Osteoblast (primary cell): ENCODE measurements around the gene RPL36. TPM values are rescaled to one million over a fixed set of nuclear protein-coding genes. Genes with fewer than 3 reads are reported as not detected.

Experiments used
- DNase-seq: peaks from one replicate; pipeline ENCODE4 v3.0.0; 2011; ENCODE audit warnings: low spot score, mixed read lengths; ENCODE audit not compliant: insufficient read length; ENCODE audit errors: missing footprints
- H2AFZ ChIP-seq: 2 replicates; pipeline ENCODE4 v1.6.0; 2011; ENCODE audit warnings: mild to moderate bottlenecking, low read length
- H3K27ac ChIP-seq: 2 replicates; pipeline ENCODE4 v1.5.1; 2011; ENCODE audit warnings: mild to moderate bottlenecking, low read depth, low read length, moderate library complexity
- H3K27me3 ChIP-seq: 2 replicates; pipeline ENCODE4 v1.6.0; 2012; ENCODE audit warnings: mild to moderate bottlenecking, control low read depth, inconsistent platforms, low read length, moderate library complexity; ENCODE audit not compliant: insufficient read depth
- H3K36me3 ChIP-seq: 2 replicates; pipeline ENCODE4 v1.5.1; 2011; ENCODE audit warnings: mild to moderate bottlenecking, low read length, control low read depth, moderate library complexity; ENCODE audit not compliant: insufficient read depth
- H3K4me1 ChIP-seq: 2 replicates; pipeline ENCODE4 v1.5.1; 2011; ENCODE audit warnings: mild to moderate bottlenecking, low read length, control low read depth, moderate library complexity; ENCODE audit not compliant: insufficient read depth
- H3K4me2 ChIP-seq: 2 replicates; pipeline ENCODE4 v1.6.0; 2011; ENCODE audit warnings: mild to moderate bottlenecking, low read length; ENCODE audit not compliant: insufficient read depth
- H3K4me3 ChIP-seq: fragments of 200-600 bp; sonication (generic); 3 replicates; pipeline ENCODE4 v1.5.1; 2012; ENCODE audit warnings: mild to moderate bottlenecking, low read length, inconsistent platforms; ENCODE audit not compliant: insufficient read depth
- H3K79me2 ChIP-seq: 2 replicates; pipeline ENCODE4 v1.6.0; 2012; ENCODE audit warnings: mild to moderate bottlenecking, low read length, control low read depth, inconsistent platforms; ENCODE audit not compliant: insufficient read depth
- H3K9me3 ChIP-seq: 2 replicates; pipeline ENCODE4 v1.5.1; 2011; ENCODE audit warnings: low read depth, low read length, control low read depth
- H4K20me1 ChIP-seq: 2 replicates; pipeline ENCODE4 v1.6.0; 2012; ENCODE audit warnings: mild to moderate bottlenecking, low read length, control low read depth; ENCODE audit not compliant: insufficient read depth
- CTCF ChIP-seq: IDR thresholded peaks from 2 replicates; pipeline ENCODE4 v1.5.1; 2011; ENCODE audit warnings: mild to moderate bottlenecking, low read depth, low read length, moderate library complexity; ENCODE audit errors: extremely low read depth
- total RNA-seq: library from RNA; depleted of rRNA; stranded (reverse); fragments of >200 nt; gene quantifications from 2 replicates; pipeline ENCODE4 v1.2.3, GENCODE V29; 2012

RPL36 gene
- total RNA-seq, 1 donor, result 228 TPM

- Histone ChIP-seq H3K4me3 (no peak overlapping the region), H4K20me1 (peaks cover 4% of the 10 kb centered on the region), H2AFZ (no peak overlapping the region), H3K4me1 (no peaks in the 10 kb centered on the region), H3K27me3 (no peaks in the 10 kb centered on the region), H3K79me2 (peaks cover 11% of the 10 kb centered on the region), H3K36me3 (peaks cover 50% of the 10 kb centered on the region), H3K4me2 (no peak overlapping the region), H3K27ac (no peak overlapping the region), H3K9me3 (no peaks in the 10 kb centered on the region)
- peak; percentile 73 for DNase-seq
- no peak for TF ChIP-seq CTCF
Observed at GRCh38 chr19:5703819-5704818, 14.0 kb downstream of the RPL36 start.

GRCh38 chr19:5705552-5705951, 15.5 kb downstream of the RPL36 start:
- peak; percentile 67 for DNase-seq
- peaks cover 46% of the 10 kb centered on the region for H3K36me3 ChIP-seq
- peaks cover 7% of the 10 kb centered on the region for H3K79me2 ChIP-seq
- H3K9me3 ChIP-seq, result no peaks in the 10 kb centered on the region
- H3K4me1 ChIP-seq, result no peaks in the 10 kb centered on the region
- no peaks in the 10 kb centered on the region for H3K27me3 ChIP-seq
- H3K4me2 ChIP-seq, result no peak overlapping the region
- H4K20me1 ChIP-seq, result peaks cover 4% of the 10 kb centered on the region
- TF ChIP-seq CTCF, result no peak
- no peak overlapping the region for H3K4me3 ChIP-seq
- H3K27ac ChIP-seq, result no peak overlapping the region
- no peak overlapping the region for H2AFZ ChIP-seq

- H3K4me2 ChIP-seq, result no peak overlapping the region
- H3K27ac ChIP-seq, result no peak overlapping the region
- peaks cover 4% of the 10 kb centered on the region for H3K79me2 ChIP-seq
- no peak overlapping the region for H3K4me3 ChIP-seq
- no peak for TF ChIP-seq CTCF
- peak; percentile 65 for DNase-seq
- H3K4me1 ChIP-seq, result no peaks in the 10 kb centered on the region
- no peaks in the 10 kb centered on the region for H3K9me3 ChIP-seq
- H4K20me1 ChIP-seq, result peaks cover 4% of the 10 kb centered on the region
- peaks cover 54% of the 10 kb centered on the region for H3K36me3 ChIP-seq
- no peaks in the 10 kb centered on the region for H3K27me3 ChIP-seq
- no peak overlapping the region for H2AFZ ChIP-seq
Observed at GRCh38 chr19:5706876-5707573, 16.9 kb downstream of the RPL36 start.
